A549 (cell line): Measurements from ENCODE around the gene MCOLN3.

ENCODE experiments used
- MAFK ChIP-seq: fragments of 450-650 bp; IDR thresholded peaks from 2 replicates; pipeline ENCODE4 v1.6.1; 2014; ENCODE audit not compliant: partially characterized antibody
- MAZ ChIP-seq: fragments of 150-350 bp; IDR thresholded peaks from 2 replicates; pipeline ENCODE4 v1.6.1; 2014; ENCODE audit warnings: antibody characterized with exemption, low read depth, low read length, borderline replicate concordance
- POLR2A ChIP-seq: IDR thresholded peaks from 2 replicates; pipeline ENCODE4 v1.6.1; 2012; ENCODE audit warnings: mild to moderate bottlenecking, low read length
- RAD21 ChIP-seq, 2 experiments: fragments of >200 bp in 1 of 2; sonication (Bioruptor Twin) in 1 of 2; formaldehyde crosslinking in 1 of 2; IDR thresholded peaks in 1 of 2; conservative IDR thresholded peaks in 1 of 2; 2 replicates in 1 of 2; 3 replicates in 1 of 2; pipeline ENCODE4 v1.6.1; 2012 to 2018; ENCODE audit warnings: inconsistent platforms in 1 of 2
- SREBF2 ChIP-seq: fragments of 450-650 bp; IDR thresholded peaks from 2 replicates; pipeline ENCODE4 v1.6.1; 2014; ENCODE audit warnings: mild to moderate bottlenecking, moderate library complexity
- ZNF302 ChIP-seq: fragments of 250-450 bp; sonication (Bioruptor Pico); IDR thresholded peaks from 2 replicates; pipeline ENCODE4 v1.9.0; 2021; ENCODE audit warnings: inconsistent platforms, mild to moderate bottlenecking, moderate library complexity
- TF ChIP-seq, protein P1 (sequence below): fragments of >200 bp; sonication (Bioruptor Twin); formaldehyde crosslinking; IDR thresholded peaks from 3 replicates; pipeline ENCODE4 v1.5.1; 2016
- TF ChIP-seq, protein P2 (sequence below): fragments of 200-600 bp; sonication (generic); IDR thresholded peaks from 2 replicates; pipeline ENCODE4 v1.6.1; 2016; ENCODE audit warnings: antibody characterized with exemption, mild to moderate bottlenecking, moderate library complexity
- TF ChIP-seq, protein P3 (sequence below): IDR thresholded peaks from 2 replicates; pipeline ENCODE4 v1.6.1; 2012

DNA sequence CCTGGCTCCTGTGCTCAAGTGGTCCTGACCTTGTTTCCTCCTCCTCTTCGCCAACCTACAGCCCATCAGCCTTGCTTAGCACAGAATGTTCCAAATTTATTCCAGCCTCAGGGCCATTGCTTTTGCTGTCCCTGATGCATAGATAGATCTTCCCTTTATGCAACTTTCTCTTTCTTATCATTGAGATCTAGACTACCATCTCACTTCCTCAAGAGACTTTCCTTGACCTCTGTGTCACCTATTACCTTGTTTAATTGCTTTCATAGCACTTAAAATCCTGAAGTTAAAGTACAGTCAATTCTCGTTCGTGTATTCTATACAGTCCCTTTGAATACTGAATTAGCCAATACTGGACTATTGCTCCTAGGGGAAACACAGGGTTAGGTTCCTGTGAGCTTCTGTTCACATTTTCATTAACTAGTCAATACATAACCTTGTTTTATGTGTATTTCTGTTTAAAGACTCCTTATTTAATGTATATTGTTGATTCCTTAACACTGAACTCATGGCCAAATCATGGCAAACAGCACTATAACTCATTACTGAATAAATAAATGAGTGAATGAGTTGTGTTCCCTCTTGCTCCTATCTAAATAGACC, 26.2 kb upstream of the MCOLN3 start:
- TF ChIP-seq ZNF302 (no peak), MAZ (no peak), MAFK (no peak), POLR2A (no peak), SREBF2 (no peak), RAD21 (conservative IDR thresholded peaks at IDR 0.05 in 1 of 2, IDR thresholded peaks at IDR 0.05 in 1 of 2) (no peak)
- TF ChIP-seq, protein P1, sequence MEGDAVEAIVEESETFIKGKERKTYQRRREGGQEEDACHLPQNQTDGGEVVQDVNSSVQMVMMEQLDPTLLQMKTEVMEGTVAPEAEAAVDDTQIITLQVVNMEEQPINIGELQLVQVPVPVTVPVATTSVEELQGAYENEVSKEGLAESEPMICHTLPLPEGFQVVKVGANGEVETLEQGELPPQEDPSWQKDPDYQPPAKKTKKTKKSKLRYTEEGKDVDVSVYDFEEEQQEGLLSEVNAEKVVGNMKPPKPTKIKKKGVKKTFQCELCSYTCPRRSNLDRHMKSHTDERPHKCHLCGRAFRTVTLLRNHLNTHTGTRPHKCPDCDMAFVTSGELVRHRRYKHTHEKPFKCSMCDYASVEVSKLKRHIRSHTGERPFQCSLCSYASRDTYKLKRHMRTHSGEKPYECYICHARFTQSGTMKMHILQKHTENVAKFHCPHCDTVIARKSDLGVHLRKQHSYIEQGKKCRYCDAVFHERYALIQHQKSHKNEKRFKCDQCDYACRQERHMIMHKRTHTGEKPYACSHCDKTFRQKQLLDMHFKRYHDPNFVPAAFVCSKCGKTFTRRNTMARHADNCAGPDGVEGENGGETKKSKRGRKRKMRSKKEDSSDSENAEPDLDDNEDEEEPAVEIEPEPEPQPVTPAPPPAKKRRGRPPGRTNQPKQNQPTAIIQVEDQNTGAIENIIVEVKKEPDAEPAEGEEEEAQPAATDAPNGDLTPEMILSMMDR = no peak
- TF ChIP-seq, protein P2, sequence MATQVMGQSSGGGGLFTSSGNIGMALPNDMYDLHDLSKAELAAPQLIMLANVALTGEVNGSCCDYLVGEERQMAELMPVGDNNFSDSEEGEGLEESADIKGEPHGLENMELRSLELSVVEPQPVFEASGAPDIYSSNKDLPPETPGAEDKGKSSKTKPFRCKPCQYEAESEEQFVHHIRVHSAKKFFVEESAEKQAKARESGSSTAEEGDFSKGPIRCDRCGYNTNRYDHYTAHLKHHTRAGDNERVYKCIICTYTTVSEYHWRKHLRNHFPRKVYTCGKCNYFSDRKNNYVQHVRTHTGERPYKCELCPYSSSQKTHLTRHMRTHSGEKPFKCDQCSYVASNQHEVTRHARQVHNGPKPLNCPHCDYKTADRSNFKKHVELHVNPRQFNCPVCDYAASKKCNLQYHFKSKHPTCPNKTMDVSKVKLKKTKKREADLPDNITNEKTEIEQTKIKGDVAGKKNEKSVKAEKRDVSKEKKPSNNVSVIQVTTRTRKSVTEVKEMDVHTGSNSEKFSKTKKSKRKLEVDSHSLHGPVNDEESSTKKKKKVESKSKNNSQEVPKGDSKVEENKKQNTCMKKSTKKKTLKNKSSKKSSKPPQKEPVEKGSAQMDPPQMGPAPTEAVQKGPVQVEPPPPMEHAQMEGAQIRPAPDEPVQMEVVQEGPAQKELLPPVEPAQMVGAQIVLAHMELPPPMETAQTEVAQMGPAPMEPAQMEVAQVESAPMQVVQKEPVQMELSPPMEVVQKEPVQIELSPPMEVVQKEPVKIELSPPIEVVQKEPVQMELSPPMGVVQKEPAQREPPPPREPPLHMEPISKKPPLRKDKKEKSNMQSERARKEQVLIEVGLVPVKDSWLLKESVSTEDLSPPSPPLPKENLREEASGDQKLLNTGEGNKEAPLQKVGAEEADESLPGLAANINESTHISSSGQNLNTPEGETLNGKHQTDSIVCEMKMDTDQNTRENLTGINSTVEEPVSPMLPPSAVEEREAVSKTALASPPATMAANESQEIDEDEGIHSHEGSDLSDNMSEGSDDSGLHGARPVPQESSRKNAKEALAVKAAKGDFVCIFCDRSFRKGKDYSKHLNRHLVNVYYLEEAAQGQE = no peak
- TF ChIP-seq, protein P3, sequence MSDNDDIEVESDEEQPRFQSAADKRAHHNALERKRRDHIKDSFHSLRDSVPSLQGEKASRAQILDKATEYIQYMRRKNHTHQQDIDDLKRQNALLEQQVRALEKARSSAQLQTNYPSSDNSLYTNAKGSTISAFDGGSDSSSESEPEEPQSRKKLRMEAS = no peak
